H1 (cell line): Measurements from ENCODE around the gene ADCY2. TPM values are rescaled to one million over a fixed set of nuclear protein-coding genes. Genes with fewer than 3 reads are reported as not detected.

ENCODE experiments used
- ATF2 ChIP-seq: IDR thresholded peaks from 2 replicates; pipeline ENCODE4 v1.6.1; 2012; ENCODE audit warnings: low read length, inconsistent platforms
- BCL11A ChIP-seq, 2 experiments: IDR thresholded peaks; one replicate each; pipeline ENCODE4 v1.6.1; 2011; ENCODE audit warnings: low read depth in 2 of 2, low read length in 2 of 2, mild to moderate bottlenecking in 2 of 2
- CHD7 ChIP-seq: fragments of 300-600 bp; sonication (generic); IDR thresholded peaks from 2 replicates; pipeline ENCODE4 v1.7.1; 2012; ENCODE audit warnings: low read length, moderate library complexity, mild to moderate bottlenecking, inconsistent platforms; ENCODE audit not compliant: insufficient replicate concordance
- E2F6 ChIP-seq: IDR thresholded peaks from 2 replicates; pipeline ENCODE4 v1.6.1; 2012; ENCODE audit warnings: inconsistent platforms
- EGR1 ChIP-seq: IDR thresholded peaks from 2 replicates; pipeline ENCODE4 v1.6.1; 2011; ENCODE audit warnings: low read depth, low read length, borderline replicate concordance
- GTF2F1 ChIP-seq: IDR thresholded peaks from 2 replicates; pipeline ENCODE4 v1.6.1; 2012; ENCODE audit warnings: low read depth, low read length, improper control_type of control experiment, borderline replicate concordance
- JUND ChIP-seq: IDR thresholded peaks from 2 replicates; pipeline ENCODE4 v1.6.1; 2011; ENCODE audit warnings: mild to moderate bottlenecking, improper control_type of control experiment, low read length
- MAFK ChIP-seq: IDR thresholded peaks from 2 replicates; pipeline ENCODE4 v1.6.1; 2012; ENCODE audit warnings: low read depth, mild to moderate bottlenecking, improper control_type of control experiment, low read length
- TBP ChIP-seq: IDR thresholded peaks from 2 replicates; pipeline ENCODE4 v1.6.1; 2011; ENCODE audit warnings: low read depth, low read length, improper control_type of control experiment
- TCF12 ChIP-seq: IDR thresholded peaks from 2 replicates; pipeline ENCODE4 v1.6.1; 2011; ENCODE audit warnings: low read depth, mild to moderate bottlenecking, low read length
- polyA plus RNA-seq, 7 experiments: library from polyadenylated mRNA; depleted of rRNA in 3 of 7; stranded (reverse) in 5 of 7; unstranded in 2 of 7; fragments of >200 nt in 5 of 7; fragments of 200-250 nt in 2 of 7; gene quantifications; 1 replicate in 5 of 7; 2 replicates in 1 of 7; 4 replicates in 1 of 7; pipeline versions ENCODE4 v1.2.1 to v1.2.3, GENCODE V29; 2011 to 2013; ENCODE audit warnings: missing spikeins in 2 of 7, mixed read lengths in 2 of 7
- total RNA-seq: library from RNA; stranded (reverse); fragmentation: NEBNext Ultra II Directional; extraction: Animal tissue kit (Norgen Biotek cat#: 25700); gene quantifications from 2 replicates; pipeline ENCODE4 v1.2.1, GENCODE V29; 2021

ADCY2 gene
- total and polyA plus RNA-seq, 2 of the 8 experiments (the other 6 are each of a cell fraction or from before 2014, with no cell fraction given) = 35.8 to 122 TPM

GRCh38 chr5:7837403-7837802 lies 441.5 kb downstream of the ADCY2 start (continued):
- TF ChIP-seq CHD7 = no peak
- TF ChIP-seq BCL11A (IDR thresholded peaks at IDR 0.05; ENCODE audit: low read depth in 2 of 2, low read length in 2 of 2) = no peak
- TF ChIP-seq JUND = no peak
- no peak for TF ChIP-seq EGR1
- no peak for TF ChIP-seq TCF12
- TF ChIP-seq E2F6 = no peak
- no peak for TF ChIP-seq GTF2F1
- no peak for TF ChIP-seq TBP
- TF ChIP-seq ATF2 = no peak
- no peak for TF ChIP-seq MAFK
